Stimulated activated CD4-positive, alpha-beta T cell treated with anti-CD3 and anti-CD28 coated beads, Interleukin-15, amount 100 ng/mL, for 24 hours (primary cell): Measurements from ENCODE around the gene SLC25A36.
"Not testable (repeated sequence)": the region's sequence is repeated elsewhere in the genome, so short reads cannot be mapped to it uniquely, and the experiment has no call there.

Experiments used
- DNase-seq: peaks from one replicate; pipeline ENCODE4 v3.0.0-alpha.2; 2020

The SLC25A36 gene

GRCh38 chr3:140933109-140933508 lies 8.5 kb upstream of the SLC25A36 start:
- no peak for DNase-seq

- DNase-seq, result no peak
These were observed 8.1 kb upstream of the SLC25A36 start for GRCh38 chr3:140933552-140933951.

- not testable (repeated sequence) for DNase-seq
These were observed 2.3 kb upstream of the SLC25A36 start for GRCh38 chr3:140939305-140939704.

- DNase-seq, result no peak
These were observed 574 bp upstream of the SLC25A36 start for GRCh38 chr3:140941090-140941433.

- peak; percentile 55 for DNase-seq
These were observed 827 bp downstream of the SLC25A36 start for GRCh38 chr3:140942221-140943104.

GRCh38 chr3:140943781-140944552 lies 2.3 kb downstream of the SLC25A36 start:
- DNase-seq, result no peak

GRCh38 chr3:140948460-140949249 lies 7.0 kb downstream of the SLC25A36 start:
- DNase-seq, result no peak

- DNase-seq, result no peak
These were observed 8.5 kb downstream of the SLC25A36 start for GRCh38 chr3:140950144-140950543.

- no peak for DNase-seq
These were observed 9.2 kb downstream of the SLC25A36 start for GRCh38 chr3:140950863-140951262.

- DNase-seq, result not testable (repeated sequence)
These were observed 10.1 kb downstream of the SLC25A36 start for GRCh38 chr3:140951750-140952149.

- no peak for DNase-seq
These were observed 11.7 kb downstream of the SLC25A36 start for GRCh38 chr3:140953028-140953960.

GRCh38 chr3:140954576-140954975 lies 12.9 kb downstream of the SLC25A36 start:
- DNase-seq, result no peak

- DNase-seq, result no peak
These were observed 14.0 kb downstream of the SLC25A36 start for GRCh38 chr3:140955645-140956044.

GRCh38 chr3:140956058-140956835 lies 14.6 kb downstream of the SLC25A36 start:
- DNase-seq, result no peak

GRCh38 chr3:140972833-140973232 lies 31.2 kb downstream of the SLC25A36 start:
- no peak for DNase-seq

- DNase-seq, result no peak
These were observed 33.3 kb downstream of the SLC25A36 start for GRCh38 chr3:140974900-140975299.

GRCh38 chr3:140980663-140981062 lies 39.0 kb downstream of the SLC25A36 start:
- DNase-seq, result no peak

GRCh38 chr3:140987792-140988191 lies 46.2 kb downstream of the SLC25A36 start:
- DNase-seq, result not testable (repeated sequence)

GRCh38 chr3:140994316-140994715 lies 52.7 kb downstream of the SLC25A36 start:
- no peak for DNase-seq

GRCh38 chr3:140994861-140995260 lies 53.2 kb downstream of the SLC25A36 start:
- not testable (repeated sequence) for DNase-seq

- no peak for DNase-seq
These were observed 54.2 kb downstream of the SLC25A36 start for GRCh38 chr3:140995881-140996280.
